Hypothalamus (tissue), 51 donors: ENCODE data around the gene ZFAND2A.
"Not testable (repeated sequence)": the region's sequence is repeated elsewhere in the genome, so short reads cannot be mapped to it uniquely, and the experiment has no call there.

Experiments
- DNase-seq, 51 donors: peaks; one replicate each; lab custom pipeline; 2025; lab: John Stamatoyannopoulos, UW

ZFAND2A gene

DNA sequence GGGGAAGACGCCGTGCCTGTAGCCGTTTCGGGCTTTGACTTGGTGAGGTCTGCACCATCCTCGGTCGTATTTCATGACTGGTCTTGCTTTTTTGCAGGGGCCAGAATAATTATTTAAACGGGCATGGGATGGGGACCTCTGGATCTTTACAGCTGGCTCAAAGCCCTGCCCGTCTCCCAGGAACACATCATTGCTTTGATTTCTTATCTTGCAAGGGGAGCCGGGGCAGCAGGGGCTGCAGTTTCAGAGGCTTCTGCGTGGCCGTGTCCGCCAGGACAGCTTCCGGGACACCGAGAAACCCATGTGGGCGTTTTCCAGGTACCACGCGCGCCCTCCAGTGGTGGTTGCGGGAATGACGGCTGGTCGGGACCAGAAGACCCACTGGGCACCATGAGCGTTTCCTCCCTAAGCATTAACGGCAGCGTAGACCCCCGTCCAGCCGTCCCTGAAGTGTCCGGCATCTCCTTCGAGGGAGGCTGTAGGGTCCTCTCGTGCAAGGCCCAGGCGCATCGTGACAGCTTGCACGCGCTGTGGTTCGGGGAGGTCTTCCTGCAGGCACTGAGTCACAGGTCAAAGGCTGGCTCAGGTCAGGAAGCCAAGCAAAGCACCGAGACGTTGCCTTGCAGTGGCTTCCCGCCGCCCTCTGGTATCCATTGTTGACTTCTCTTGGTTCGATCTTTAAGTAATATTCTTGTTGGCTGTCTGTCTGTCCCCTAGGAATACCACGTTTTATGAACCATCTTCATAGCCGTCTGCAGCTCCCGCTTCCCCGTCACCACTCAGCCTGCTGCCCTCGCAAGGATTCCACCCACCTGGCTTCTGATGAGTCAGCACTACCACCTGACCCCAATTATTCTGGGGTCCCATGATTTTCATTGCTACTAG is 16.2 kb upstream of the ZFAND2A start:
- peak in 49 of 51 donors; percentile 17 to 85 (median 54) for DNase-seq

DNA sequence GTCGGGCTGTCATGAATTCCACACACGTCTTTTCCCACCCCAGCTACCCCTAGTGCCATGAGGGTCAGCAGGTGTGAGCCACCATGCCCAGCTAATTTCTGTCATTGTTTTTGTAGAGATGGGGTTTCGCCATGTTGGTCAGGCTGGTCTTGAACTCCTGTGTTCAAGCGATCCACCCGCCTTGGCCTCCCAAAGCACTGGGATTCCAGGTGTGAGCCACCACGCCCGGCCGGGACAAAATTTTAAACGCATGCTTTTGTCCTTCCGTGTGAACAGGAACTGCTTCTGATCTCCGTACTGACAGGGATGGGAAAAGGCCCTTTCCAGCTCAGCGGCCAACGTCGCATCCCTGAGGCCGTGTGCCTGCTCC is 15.6 kb upstream of the ZFAND2A start:
- DNase-seq: no peak

- no peak for DNase-seq
These were observed 15.0 kb upstream of the ZFAND2A start for GRCh38 chr7:1174881-1175596.

- DNase-seq: no peak
These were observed 14.0 kb upstream of the ZFAND2A start for GRCh38 chr7:1174002-1174401.

GRCh38 chr7:1172666-1173523 is 12.9 kb upstream of the ZFAND2A start:
- DNase-seq: no peak

GRCh38 chr7:1171516-1171915 is 11.5 kb upstream of the ZFAND2A start:
- not testable (repeated sequence) for DNase-seq

DNA sequence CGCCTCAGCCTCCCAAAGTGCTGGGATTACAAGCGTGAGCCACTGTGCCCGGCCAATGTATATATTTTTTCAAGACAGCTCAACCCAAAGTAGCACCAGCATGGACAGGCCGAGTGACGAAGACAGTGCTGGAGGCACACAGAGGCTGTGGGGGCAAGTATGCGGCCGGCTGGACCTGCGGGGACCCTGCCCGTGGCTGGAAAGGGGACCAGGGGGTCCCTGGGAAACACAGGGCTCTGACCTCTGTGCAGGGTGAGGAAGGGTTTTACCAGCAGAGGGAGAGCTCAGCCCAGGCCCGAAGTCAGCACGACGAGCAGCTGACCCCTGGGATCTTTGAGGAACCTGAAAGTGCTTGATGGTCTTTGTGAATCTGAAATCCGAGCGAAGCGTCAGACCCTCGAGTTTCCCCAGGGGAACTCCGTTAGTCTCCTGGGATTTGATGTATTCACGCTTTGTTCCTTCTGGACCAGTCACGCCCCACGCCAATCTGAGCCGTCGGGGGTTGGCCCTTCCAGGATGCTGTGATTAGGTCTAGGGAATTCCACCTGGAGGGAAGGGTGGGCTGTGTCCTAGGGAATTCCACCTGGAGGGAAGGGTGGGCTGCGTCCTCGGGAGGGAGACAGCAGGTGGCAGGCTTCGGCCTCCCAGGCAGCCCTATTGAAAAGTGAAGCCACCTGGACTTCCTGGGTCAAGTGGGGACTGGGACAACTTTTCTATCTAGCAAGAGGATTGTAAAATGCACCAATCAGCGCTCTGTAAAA is 10.9 kb upstream of the ZFAND2A start:
- no peak for DNase-seq

DNA sequence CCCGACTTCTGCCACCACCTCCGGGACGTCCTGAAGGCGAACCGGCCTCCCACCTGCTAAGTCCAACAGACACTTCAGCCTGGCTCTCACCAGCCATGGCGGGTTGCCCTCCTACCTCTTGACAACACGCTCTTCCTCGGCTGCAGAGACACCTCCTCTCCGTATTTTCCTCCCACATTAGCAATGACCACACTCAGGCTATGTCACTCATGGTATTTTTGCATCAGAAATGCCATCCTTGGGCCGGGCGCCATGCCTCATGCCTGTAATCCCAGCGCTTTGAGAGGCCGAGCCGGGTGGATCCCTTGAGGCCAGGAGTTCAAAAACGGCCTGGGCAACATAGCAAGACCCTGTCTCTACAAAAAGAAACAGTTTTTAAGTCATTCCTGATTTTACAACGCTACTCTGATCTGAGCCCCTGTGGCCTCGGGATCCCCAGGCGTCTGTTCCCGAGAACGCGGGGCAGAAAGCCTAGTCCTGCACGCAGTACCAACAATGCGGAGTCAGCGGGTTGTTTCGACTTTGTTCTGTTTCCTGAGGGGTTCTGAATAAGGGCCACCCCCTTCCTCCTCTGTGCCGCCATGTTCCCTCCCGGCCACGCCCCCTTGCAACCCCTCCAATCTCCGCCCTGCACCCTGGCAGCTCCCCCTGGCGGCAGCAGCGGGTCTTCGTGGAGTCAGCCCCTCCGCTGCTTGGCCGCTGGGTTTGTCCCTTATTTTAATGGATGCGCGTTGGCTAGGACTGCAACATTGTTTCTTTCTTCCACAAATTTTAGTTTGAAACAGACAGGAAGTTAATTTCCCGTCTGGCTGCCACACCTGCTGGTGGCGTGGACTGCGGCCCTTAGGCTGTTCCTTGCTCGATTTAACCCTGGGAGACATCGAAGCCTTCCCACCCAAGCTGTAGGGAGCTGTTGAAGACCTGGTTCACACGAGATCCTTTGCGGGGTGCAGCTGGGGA is 9.7 kb upstream of the ZFAND2A start:
- peak in 46 of 51 donors; percentile 2 to 80 (median 44) for DNase-seq

- no peak for DNase-seq
These were observed 8.4 kb upstream of the ZFAND2A start for GRCh38 chr7:1168422-1168821.

GRCh38 chr7:1164436-1164835 is 4.4 kb upstream of the ZFAND2A start:
- DNase-seq: no peak

- DNase-seq: no peak
These were observed 3.1 kb upstream of the ZFAND2A start for GRCh38 chr7:1163121-1163520.

- DNase-seq: peak in 7 of 51 donors; percentile 8 to 58 (median 41)
These were observed 650 bp upstream of the ZFAND2A start for GRCh38 chr7:1160670-1161021.

- DNase-seq: not testable (repeated sequence)
These were observed 765 bp downstream of the ZFAND2A start for GRCh38 chr7:1159231-1159630.

DNA sequence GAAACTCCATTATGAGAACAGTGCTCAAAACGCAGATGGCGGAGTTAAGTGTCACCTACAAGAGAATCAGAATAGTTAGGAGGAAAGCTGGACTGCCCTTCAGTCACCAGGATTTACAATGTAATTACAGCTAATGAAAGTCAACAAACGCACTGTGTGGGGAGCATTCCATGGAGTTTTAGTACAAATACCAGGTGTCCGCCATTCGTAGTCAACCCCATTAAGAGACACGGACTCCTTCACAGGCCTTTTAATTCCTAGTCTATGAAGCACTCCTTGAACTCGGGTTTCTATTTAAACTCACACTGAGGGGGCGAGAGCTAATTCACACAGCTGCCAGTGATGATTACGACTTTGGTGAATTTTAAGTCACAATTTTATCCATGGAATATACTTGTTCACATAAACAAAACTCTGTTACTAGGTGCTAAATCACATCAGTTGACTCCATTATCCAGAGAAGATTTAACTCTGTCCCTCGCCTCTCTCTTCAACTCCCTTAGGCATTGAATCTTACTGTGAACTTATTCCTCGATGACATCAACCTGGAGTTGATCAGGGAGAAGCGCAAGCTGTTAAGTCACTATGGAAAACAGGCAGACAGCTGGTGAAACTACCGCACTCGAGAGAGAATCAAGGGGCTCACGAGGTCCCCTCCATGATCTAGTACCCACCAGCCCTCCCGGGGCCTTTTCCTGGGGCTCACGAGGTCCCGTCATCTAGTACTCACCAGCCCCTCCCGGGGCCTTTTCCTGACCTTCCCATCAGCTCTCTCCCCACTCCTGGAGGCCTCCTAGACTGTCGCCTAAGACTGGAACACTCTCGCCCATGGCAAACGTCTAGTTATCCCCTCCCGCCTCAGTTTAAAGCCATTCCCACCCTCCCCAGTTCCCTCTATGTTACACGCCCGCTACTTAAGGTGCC is 1.5 kb downstream of the ZFAND2A start:
- DNase-seq: no peak

DNA sequence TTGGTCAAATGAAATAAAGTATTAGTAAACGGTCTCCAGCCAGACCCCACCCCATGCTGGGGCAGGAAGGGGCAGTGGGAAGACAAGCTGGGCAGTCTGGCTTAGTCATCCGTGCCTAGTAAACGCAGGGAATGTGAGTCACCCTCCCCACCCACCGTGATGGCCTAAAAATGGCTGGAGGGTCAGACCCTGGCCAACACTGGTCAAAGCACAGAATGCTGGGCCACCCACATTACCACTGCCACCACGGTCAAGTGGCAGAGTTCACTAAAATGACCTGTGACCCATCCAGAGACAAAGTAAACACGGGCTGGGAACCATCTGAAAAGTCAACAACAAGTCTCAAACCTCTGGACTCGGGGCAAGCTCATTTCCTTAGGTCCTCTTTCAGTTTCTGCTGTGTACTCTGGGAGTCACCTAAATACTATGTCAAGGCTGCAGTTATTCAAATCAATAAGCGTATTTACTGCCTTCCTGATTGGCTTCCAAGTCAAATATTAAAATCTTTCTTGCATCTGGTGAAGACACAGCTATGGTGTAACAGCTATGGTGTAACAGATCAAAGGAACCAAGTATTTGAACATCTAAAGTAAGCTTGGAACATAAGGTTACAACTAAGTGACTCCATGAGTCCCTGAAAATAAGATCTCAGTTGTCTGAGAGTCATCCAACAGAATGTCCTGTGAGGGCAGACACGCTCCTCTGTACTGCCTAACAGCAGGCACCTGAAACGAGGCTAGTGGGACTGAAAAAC is 3.0 kb downstream of the ZFAND2A start:
- DNase-seq: no peak

DNA sequence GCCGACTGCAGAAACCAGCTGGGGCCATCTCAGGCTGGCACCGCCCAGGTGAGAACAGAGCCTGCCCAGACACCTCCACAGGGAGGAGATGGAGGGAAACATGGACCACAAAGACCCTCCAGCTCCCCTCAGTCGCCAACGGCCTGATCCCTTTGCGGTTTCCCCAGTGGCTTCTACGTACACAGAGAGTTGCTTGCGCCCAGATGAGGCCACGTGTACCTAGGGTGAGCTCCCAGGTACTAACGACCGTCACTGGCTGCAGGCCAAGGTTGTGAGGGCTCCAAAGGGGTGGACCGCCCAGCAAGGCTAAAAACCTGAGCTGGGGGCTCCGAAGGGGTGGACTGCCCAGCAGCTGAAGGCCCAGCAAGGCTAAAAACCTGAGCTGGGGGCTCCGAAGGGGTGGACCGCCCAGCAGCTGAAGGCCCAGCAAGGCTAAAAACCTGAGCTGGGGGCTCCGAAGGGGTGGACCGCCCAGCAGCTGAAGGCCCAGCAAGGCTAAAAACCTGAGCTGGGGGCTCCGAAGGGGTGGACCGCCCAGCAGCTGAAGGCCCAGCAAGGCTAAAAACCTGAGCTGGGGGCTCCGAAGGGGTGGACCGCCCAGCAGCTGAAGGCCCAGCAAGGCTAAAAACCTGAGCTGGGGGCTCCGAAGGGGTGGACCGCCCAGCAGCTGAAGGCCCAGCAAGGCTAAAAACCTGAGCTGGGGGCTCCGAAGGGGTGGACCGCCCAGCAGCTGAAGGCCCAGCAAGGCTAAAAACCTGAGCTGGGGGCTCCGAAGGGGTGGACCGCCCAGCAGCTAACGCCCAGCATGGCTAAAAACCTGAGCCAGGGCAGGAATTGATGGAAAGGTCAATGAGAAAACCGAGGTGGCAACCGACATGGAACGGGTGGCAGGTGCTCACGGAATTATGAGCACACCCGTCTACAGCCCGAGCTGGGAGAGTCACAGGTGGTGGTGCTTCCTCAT is 3.9 kb downstream of the ZFAND2A start:
- DNase-seq: not testable (repeated sequence)
